NOMO-1 treated with dmso at 0.1 percent for 144 hours (cell line): ENCODE data around the gene DGKH.
"Not testable (repeated sequence)": the region's sequence is repeated elsewhere in the genome, so short reads cannot be mapped to it uniquely, and the experiment has no call there.

Source experiments
- DNase-seq: peaks from one replicate; lab custom pipeline; 2025; ENCODE audit not compliant: unreplicated experiment; lab: John Stamatoyannopoulos, UW

The DGKH gene

GRCh38 chr13:42041011-42041683 is 7.3 kb upstream of the DGKH start:
- no peak for DNase-seq

- no peak for DNase-seq
Measured at GRCh38 chr13:42041684-42042035, 6.8 kb upstream of the DGKH start.

GRCh38 chr13:42043676-42044075 is 4.8 kb upstream of the DGKH start:
- DNase-seq: no peak

GRCh38 chr13:42046448-42046847 is 2.0 kb upstream of the DGKH start:
- no peak for DNase-seq

- no peak for DNase-seq
Measured at GRCh38 chr13:42047561-42048341, 697 bp upstream of the DGKH start.

GRCh38 chr13:42048684-42049453 is 421 bp downstream of the DGKH start:
- DNase-seq: no peak

GRCh38 chr13:42049454-42049813 is 986 bp downstream of the DGKH start:
- no peak for DNase-seq

- DNase-seq: no peak
Measured at GRCh38 chr13:42054798-42055499, 6.5 kb downstream of the DGKH start.

- DNase-seq: no peak
Measured at GRCh38 chr13:42055500-42056085, 7.1 kb downstream of the DGKH start.

GRCh38 chr13:42056146-42056545 is 7.7 kb downstream of the DGKH start:
- no peak for DNase-seq

- DNase-seq: no peak
Measured at GRCh38 chr13:42056583-42056982, 8.1 kb downstream of the DGKH start.

GRCh38 chr13:42057918-42058530 is 9.6 kb downstream of the DGKH start:
- DNase-seq: no peak

GRCh38 chr13:42061943-42062342 is 13.5 kb downstream of the DGKH start:
- DNase-seq: no peak

- no peak for DNase-seq
Measured at GRCh38 chr13:42063105-42063504, 14.7 kb downstream of the DGKH start.

GRCh38 chr13:42064259-42064658 is 15.8 kb downstream of the DGKH start:
- no peak for DNase-seq

GRCh38 chr13:42064966-42065365 is 16.5 kb downstream of the DGKH start:
- no peak for DNase-seq

GRCh38 chr13:42065414-42065813 is 17.0 kb downstream of the DGKH start:
- no peak for DNase-seq

- DNase-seq: no peak
Measured at GRCh38 chr13:42066542-42066941, 18.1 kb downstream of the DGKH start.

- no peak for DNase-seq
Measured at GRCh38 chr13:42068886-42069285, 20.4 kb downstream of the DGKH start.

- DNase-seq: not testable (repeated sequence)
Measured at GRCh38 chr13:42070599-42070998, 22.2 kb downstream of the DGKH start.

- not testable (repeated sequence) for DNase-seq
Measured at GRCh38 chr13:42071179-42071578, 22.7 kb downstream of the DGKH start.
